ENCODE data around the gene CDA. TPM values are rescaled to one million over a fixed set of nuclear protein-coding genes. Genes with fewer than 3 reads are reported as not detected.

The CDA gene
- total RNA-seq, 1 donor from 2014 or later: 2.1 TPM

DNA sequence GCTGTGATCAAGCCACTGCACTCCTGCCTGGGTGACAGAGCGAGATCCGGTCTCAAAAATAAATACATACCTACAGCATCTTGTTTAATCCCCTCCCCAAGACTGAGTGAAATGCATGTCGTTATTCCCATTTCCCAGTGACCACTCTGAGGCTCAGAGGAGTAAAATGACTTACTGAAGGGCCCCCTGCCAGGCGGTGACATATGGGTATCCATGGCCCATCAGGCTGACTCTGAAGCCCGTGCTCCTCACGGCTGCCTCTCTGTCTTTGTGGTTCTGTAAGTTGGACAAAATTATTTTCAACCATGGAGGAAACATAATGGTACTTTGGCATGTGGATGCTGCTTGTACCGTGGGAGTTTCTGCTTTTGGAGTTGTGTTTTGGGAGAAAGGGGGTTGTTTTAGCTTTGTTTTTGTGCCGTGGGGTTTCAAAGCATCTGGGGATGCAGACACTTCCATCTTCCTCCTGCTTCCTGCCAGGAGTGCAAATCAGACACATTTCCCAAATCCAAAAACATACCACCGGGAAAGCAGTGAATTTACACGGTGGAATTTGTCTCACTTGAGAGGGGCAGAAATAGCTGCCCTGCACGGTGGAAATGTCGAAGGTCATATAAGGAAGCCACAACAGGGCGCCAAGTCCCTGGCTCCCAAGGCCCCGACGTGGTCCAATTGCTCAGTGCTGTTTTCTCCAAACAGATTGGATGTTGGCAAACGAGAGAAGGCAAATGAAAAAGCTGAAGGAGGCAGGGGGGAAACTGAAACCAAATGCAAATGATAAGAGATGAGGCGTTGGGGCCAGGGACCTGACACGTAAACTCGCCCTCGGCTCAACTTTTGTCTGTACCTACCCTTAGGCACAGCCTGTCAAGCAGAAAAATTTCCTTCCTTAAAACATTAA lies 27.3 kb downstream of the CDA start:
- no peak for DNase-seq

- no peak for DNase-seq
Measured at GRCh38 chr1:20616847-20617487, 28.1 kb downstream of the CDA start.

DNA sequence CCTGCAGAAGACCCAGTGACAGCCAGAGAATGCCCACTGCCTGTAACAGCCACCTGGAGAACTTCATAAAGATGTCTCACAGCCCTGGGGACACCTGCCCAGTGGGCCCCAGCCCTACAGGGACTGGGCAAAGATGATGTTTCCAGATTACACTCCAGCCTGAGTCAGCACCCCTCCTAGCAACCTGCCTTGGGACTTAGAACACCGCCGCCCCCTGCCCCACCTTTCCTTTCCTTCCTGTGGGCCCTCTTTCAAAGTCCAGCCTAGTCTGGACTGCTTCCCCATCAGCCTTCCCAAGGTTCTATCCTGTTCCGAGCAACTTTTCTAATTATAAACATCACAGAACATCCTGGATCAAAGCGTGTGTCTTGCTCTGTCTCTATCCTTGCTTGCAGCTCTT lies 29.7 kb downstream of the CDA start:
- no peak for DNase-seq

DNA sequence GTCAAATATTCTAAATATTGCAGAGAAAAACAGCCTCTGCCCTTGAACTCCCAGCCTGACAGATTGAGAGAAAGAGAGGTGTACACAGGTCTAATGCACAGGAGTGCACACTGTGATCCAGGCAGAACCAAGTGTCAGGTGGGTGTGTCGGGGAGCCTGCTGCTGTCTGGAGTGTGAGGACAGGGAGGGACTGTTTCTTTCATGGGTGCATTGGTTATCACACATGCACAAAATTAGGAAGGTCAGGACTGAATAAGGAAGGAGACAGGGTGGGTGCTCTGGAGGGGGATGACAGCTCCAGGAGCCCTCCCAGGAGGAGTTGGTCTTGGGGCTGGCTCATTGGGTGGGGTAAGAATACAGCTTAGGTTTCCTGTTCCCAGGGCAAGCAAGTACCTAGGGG lies 31.1 kb downstream of the CDA start:
- no peak for DNase-seq

DNA sequence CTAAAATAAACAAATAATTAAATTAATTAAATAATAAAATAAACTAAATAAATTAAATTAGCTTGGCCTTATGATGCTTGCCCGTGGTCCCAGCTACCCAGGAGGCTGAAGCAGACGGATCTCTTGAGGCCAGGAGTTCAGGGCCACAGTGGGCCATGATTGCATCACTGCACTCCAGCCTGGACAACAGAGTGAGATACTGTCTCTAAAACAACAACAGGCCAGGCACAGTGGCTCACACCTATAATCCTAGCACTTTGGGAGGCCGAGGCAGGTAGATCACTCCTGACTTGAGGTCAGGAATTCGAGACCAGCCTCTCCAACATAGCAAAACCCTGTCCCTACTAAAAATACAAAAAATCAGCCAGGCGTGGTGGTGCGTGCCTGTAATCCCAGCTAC lies 32.1 kb downstream of the CDA start:
- DNase-seq: no peak

GRCh38 chr1:20624709-20625108 lies 35.8 kb downstream of the CDA start:
- DNase-seq: no peak

DNA sequence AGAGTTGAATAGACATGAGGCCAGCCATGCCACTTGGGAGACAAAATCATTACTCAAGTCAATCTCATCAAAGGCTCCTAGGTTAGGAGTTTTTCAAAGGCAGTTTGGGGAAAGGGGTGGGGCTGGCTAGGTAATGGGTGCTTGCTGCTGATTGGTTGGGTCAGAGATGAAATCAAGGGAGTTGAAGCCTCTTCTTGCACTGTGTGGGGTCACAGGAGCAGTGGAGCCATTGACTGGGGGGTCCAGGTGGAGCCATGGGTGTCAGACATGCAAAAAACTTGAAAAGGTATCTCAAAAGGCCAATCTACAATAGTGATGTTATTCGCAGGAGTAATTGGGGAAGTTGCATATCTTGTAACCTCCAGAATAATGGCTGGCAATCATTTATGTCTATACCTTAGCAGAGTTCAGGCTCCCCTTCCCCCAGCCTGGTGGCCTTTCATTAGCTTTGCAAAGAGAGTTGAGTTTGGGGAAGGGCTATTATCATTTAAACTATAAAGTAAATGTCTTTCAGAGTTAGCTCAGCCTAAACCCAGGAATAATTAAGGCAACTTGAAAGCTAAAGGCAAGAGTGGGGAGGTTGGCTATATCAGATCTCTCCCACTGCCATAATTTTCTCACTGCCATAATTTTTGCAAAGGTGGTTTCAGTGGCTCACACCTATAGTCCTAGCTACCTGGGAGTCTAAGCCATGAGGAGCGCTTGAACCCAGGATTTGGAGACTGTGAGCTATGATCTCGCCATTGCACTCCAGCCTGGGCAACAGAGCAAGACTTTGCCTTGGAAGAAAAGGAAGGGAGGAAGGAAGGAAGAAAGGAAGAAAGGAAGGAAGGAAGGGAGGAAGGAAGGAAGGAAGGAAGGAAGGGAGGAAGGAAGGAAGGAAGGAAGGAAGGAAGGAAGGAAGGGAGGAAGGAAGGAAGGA lies 36.5 kb downstream of the CDA start:
- no peak for DNase-seq

DNA sequence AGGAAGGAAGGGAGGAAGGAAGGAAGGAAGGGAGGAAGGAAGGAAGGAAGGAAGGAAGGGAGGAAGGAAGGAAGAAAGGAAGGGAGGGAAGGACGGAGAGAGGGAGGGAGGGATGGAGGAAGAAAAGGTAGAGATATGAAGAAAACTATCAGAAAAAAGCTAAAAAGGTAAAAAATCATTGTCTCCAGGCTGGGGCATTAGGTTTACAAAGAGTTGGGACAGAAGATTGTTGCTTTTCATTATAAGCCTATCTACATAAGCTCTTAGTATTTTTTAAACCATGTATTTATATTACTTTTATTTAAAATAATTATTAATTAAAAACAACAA lies 37.2 kb downstream of the CDA start:
- DNase-seq: no peak

GRCh38 chr1:20626524-20626923 lies 37.6 kb downstream of the CDA start:
- DNase-seq: no peak

- no peak for DNase-seq
Measured at GRCh38 chr1:20630729-20631128, 41.8 kb downstream of the CDA start.

DNA sequence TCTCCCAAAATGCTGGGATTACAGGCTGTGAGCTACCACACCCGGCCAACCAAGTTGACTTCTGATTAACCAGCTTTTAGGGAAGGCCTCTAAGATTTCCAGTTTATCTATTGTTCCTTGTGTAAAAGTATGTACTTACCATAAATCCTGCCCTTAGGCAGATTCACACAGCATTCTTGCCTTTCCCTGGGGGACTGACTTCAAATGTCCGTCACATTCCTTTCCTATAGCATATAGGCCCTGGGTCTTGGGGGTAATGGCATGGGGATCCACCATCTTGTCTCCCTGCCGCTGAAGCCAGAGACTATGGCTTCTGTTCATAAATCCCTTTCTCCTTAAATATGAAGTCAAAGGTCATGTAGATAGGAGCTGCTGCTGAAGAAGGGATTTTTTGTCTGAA lies 43.5 kb downstream of the CDA start:
- DNase-seq: no peak

- DNase-seq: peak; percentile 10
Measured at GRCh38 chr1:20633190-20634064, 44.5 kb downstream of the CDA start, which contains the start of gene PINK1. PINK1 (plus strand) TSS chr1:20633458; CDS start chr1:20633549, 91 bp downstream.

DNA sequence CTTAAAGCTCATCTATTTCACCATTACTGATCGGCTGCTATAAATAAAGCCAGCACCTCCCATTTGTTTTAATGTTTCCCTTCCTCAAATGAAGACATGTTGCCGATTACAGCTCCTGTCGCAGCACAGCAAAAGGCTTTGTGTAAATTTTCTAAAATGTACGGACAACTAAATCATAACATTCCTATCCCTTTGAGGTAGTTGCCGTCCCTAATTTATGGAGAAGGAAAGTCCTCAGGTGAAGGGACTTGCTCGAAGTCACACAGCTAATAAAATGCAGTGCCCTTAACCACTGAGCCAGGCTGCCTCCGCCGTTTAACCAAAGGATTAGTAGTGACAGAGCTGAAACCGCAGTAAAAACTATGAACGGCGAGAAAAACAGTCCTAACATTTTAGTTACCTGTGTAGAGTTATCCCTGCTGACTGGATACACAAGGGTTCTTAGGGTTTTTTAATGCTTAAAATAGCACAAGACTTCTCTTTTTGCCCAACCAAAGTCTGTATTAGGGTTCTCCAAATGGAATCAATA lies 45.2 kb downstream of the CDA start:
- peak; percentile 51 for DNase-seq

DNA sequence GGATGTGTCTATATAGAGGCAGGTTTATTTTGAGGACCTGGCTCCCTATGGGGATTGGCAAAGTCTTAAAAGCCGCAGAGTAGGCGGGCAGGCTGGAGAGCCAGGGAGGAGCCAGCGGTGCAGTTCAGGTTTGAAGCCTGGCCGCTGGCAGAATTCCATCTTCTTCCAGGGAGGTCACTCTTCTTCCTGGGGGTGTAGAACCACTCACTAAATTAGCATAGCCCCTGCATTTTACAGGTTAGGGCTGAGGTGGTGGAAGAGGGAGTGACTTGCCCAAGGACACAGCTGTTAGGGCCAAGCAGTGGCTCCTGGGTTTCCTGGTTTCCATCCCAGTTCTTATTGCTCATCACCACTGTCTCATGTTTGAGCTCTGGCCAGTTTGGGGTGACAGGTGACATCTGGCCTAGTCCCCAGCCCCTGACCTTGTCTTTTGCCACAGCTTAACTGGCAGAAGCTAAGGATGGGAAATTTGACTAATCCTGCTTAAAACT lies 45.7 kb downstream of the CDA start:
- DNase-seq: no peak

- DNase-seq: no peak
Measured at GRCh38 chr1:20636785-20637347, 48.0 kb downstream of the CDA start.

- DNase-seq: peak; percentile 12
Measured at GRCh38 chr1:20640183-20640597, 51.3 kb downstream of the CDA start.

DNA sequence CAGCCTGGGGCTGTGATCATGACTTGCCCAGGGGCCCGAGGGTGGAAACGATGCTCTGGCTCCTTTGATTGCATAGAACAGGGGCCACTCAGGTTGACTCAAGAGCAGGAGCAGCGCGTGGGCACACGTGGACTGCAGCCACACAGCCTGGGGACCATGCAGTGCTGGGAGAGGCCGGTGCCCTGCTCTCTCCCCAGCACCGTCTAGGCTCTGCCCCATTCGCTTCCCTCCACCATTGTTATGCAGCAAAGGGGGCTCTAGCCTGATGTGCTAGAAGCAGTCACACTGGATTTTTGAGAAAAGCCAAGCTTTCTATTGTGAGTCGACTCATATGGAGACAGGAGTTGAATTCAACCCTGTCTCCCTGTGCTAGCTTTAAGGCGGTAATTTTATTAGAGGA lies 53.1 kb downstream of the CDA start:
- DNase-seq: no peak

DNA sequence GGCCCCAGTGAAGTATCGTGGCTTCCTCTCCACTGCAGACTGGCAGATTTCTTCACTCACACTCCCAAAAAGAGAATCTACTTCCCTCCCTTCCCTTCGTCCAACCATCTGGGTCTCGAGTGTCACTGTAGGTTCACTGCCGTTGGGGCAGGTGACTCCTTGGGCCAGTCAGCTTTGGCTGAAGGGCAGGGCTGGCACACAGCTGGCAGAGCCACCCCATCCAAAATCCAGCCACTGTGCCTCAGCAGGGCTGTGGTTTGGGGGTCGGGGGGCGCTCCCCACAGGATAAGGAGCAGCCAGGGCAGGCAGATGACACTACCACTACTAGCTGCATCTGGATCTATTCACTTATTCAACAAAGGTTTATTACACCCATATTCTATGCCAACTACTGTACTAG lies 54.2 kb downstream of the CDA start:
- no peak for DNase-seq

DNA sequence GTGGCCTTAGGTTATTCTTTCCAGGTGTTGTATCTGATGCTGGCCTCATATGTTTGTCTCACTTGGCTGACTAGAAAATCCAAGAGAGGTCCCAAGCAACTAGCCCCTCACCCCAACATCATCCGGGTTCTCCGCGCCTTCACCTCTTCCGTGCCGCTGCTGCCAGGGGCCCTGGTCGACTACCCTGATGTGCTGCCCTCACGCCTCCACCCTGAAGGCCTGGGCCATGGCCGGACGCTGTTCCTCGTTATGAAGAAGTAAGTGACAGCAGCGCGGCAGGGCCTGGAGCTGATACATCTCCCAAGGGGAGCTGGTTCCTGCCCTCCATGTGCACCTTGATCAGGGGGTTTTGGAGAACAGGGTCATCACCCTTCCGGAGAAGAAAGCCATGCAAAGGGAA lies 55.5 kb downstream of the CDA start:
- DNase-seq: no peak

DNA sequence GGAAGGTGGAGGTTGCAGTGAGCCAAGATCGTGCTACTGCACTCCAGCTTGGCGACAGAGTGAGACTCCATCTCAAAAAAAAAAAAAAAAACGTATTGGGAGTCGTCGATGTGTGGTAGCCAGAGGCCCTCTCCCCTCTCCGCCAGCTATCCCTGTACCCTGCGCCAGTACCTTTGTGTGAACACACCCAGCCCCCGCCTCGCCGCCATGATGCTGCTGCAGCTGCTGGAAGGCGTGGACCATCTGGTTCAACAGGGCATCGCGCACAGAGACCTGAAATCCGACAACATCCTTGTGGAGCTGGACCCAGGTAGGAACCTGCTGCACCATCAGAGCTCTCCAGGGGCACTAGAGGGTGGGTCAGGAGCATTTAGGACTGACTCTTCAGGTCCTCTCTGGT lies 56.5 kb downstream of the CDA start:
- DNase-seq: no peak

DNA sequence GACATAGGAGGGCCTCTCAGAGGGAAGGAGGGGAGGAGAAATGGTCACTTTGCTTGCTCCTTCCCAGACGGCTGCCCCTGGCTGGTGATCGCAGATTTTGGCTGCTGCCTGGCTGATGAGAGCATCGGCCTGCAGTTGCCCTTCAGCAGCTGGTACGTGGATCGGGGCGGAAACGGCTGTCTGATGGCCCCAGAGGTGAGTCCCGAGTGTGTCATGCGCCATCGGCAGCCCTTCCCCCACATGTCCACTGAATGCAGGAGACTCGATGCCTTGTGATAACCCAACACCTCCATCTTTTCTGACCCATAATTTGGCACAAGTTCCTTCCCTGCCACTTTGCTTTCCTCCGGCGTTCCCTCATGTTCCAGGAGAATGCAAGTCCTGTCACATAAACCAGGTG lies 59.5 kb downstream of the CDA start:
- no peak for DNase-seq

Data from skin of body (tissue), 2 donors.